ENCODE results near the gene SSH2. TPM values are rescaled to one million over a fixed set of nuclear protein-coding genes. Genes with fewer than 3 reads are reported as not detected.

Gene SSH2
- total RNA-seq, 4 donors from 2014 or later: 140 to 241 (median 172) TPM

DNA sequence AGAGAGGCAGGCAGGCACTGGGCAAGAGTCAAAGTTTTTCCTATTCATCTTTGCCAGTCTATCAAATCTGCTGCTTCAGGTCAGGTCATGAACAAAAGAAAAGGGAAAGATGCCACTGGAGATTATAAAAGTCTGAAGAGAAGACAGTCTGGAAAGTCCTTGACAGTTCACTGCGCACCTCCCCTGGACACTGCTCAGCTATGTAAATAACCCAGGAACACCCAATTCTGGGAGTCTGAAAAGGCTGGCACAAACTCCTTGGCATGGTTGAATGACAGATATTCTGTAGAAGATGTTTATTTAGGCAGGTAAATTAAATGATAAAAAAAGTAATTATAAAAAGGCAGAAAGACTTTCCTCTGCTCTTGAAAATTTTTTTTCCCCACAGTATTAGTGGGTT, 302.1 kb downstream of the SSH2 start:
- ATAC-seq (no peak), DNase-seq (no peak)
- Histone ChIP-seq H3K9me3 (no peaks in the 10 kb centered on the region), H3K27me3 (no peaks in the 10 kb centered on the region), H3K27ac (peak overlapping the region; percentile 98 to 100 (median 99)), H3K4me1 (peaks cover 63 to 69% of the 10 kb centered on the region in 2 donors), H3K36me3 (peaks cover 0 to 27% of the 10 kb centered on the region in 2 donors), H3K4me3 (no peak overlapping the region)
- in situ Hi-C loops (cut with MboI; ENCODE audit: low sequenced_read_pairs in 4 of 4) (loop anchor here in 1 of 4 donors (10.0 kb wide), 1 partner anchor 147 kb away; no protein-coding TSS in a partner anchor), intact Hi-C loops (cut with DNase I; ENCODE audit: low total_unique reads) (loop anchor here (10.0 kb wide), 1 partner anchor 493 kb away; no protein-coding TSS in a partner anchor)
- TF ChIP-seq POLR2A (IDR thresholded peaks at IDR 0.05): no peak
- TF ChIP-seq, protein P1, sequence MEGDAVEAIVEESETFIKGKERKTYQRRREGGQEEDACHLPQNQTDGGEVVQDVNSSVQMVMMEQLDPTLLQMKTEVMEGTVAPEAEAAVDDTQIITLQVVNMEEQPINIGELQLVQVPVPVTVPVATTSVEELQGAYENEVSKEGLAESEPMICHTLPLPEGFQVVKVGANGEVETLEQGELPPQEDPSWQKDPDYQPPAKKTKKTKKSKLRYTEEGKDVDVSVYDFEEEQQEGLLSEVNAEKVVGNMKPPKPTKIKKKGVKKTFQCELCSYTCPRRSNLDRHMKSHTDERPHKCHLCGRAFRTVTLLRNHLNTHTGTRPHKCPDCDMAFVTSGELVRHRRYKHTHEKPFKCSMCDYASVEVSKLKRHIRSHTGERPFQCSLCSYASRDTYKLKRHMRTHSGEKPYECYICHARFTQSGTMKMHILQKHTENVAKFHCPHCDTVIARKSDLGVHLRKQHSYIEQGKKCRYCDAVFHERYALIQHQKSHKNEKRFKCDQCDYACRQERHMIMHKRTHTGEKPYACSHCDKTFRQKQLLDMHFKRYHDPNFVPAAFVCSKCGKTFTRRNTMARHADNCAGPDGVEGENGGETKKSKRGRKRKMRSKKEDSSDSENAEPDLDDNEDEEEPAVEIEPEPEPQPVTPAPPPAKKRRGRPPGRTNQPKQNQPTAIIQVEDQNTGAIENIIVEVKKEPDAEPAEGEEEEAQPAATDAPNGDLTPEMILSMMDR (IDR thresholded peaks at IDR 0.05 in 4 of 5, conservative IDR thresholded peaks at IDR 0.05 in 1 of 5): no peak

DNA sequence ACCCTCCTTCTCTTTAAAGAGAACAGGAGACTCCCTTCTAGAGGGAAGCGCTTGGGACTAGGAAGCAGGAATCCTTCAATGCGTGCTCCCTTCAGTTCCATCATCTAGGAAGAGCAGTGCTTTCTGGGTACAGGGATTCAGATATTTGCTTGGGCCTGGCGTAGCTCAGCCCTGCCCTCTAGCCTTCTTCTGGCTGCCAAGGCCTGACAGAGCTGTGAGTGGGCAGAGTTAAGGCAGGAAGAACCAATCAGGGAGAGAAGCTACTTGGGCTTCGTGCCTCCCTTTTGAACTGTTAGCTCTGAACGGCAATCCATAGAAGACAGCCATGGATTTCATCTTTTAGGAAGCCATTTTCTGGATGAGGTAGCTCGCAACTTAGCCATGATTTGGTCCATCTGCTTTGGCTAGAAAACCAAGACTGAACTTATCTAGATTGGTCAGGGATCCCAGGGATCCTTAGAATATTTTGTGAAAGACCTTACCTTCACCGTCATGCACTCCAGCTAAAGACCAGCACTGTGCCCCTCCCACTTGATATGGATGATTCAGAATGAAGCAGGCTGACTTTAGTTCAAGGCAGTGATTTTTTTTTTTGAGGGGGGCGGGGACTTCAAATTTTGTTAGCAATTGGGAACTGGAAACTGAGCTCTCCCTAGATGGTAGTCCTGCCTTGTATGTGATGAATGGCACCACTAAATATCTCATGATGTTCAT, 304.8 kb downstream of the SSH2 start:
- in situ Hi-C loops (cut with MboI; ENCODE audit: low sequenced_read_pairs in 4 of 4): loop anchor here in 1 of 4 donors (10.0 kb wide), 1 partner anchor 150 kb away; no protein-coding TSS in a partner anchor
- DNase-seq: peak in 1 of 2 donors; percentile 80
- peak overlapping the region; percentile 98 to 100 (median 99) for H3K27ac ChIP-seq
- no peak overlapping the region for H3K4me3 ChIP-seq
- intact Hi-C loops (cut with DNase I; ENCODE audit: low total_unique reads): loop anchor here (10.0 kb wide), 1 partner anchor 490 kb away; no protein-coding TSS in a partner anchor
- H3K27me3 ChIP-seq: no peaks in the 10 kb centered on the region
- TF ChIP-seq, protein P1 (IDR thresholded peaks at IDR 0.05 in 4 of 5, conservative IDR thresholded peaks at IDR 0.05 in 1 of 5): no peak
- TF ChIP-seq POLR2A (IDR thresholded peaks at IDR 0.05): peak in 1 of 2 donors; percentile 17
- peaks cover 61 to 64% of the 10 kb centered on the region in 2 donors for H3K4me1 ChIP-seq
- H3K9me3 ChIP-seq: no peaks in the 10 kb centered on the region
- peaks cover 0 to 10% of the 10 kb centered on the region in 2 donors for H3K36me3 ChIP-seq
- peak; percentile 8 to 23 for ATAC-seq

DNA sequence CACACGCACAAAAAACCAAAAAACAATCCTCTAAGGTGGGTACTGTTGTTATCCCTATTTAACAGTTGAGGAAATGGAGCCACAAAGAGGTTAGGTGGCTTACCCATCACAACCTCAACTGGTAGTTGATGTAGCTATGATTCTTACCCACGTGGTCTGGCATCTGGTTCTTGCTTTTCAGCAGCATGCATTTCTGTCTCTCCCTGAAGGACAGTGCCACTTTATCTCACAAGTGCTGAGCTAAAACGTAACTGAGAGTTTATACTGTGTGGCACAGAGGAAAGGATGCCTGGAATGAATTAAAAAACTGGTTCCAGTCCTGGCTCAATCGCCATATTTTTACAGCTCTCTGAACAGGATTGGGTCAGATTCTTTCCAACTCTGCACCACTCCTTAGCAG, 305.4 kb downstream of the SSH2 start:
- H3K4me1 ChIP-seq: peaks cover 62 to 64% of the 10 kb centered on the region in 2 donors
- ATAC-seq (no peak), DNase-seq (no peak)
- H3K27ac ChIP-seq: peak overlapping the region; percentile 98 to 100 (median 99)
- intact Hi-C loops (cut with DNase I; ENCODE audit: low total_unique reads) (loop anchor here (5.0 to 10.0 kb wide), 3 partner anchors 53 to 490 kb away; no protein-coding TSS in a partner anchor), in situ Hi-C loops (cut with MboI; ENCODE audit: low sequenced_read_pairs in 4 of 4) (loop anchor here in 3 of 4 donors (10.0 to 25.0 kb wide), 3 partner anchors 150 to 313 kb away; partner anchors contain the start of genes EFCAB5 (in 2 of the 3) and SSH2 (in 2 of the 3))
- no peak overlapping the region for H3K4me3 ChIP-seq
- H3K27me3 ChIP-seq: no peaks in the 10 kb centered on the region
- peaks cover 0 to 10% of the 10 kb centered on the region in 2 donors for H3K36me3 ChIP-seq
- H3K9me3 ChIP-seq: no peaks in the 10 kb centered on the region
- TF ChIP-seq, protein P1 (IDR thresholded peaks at IDR 0.05 in 4 of 5, conservative IDR thresholded peaks at IDR 0.05 in 1 of 5): no peak
- peak in 1 of 2 donors; percentile 1 for TF ChIP-seq POLR2A (IDR thresholded peaks at IDR 0.05)

DNA sequence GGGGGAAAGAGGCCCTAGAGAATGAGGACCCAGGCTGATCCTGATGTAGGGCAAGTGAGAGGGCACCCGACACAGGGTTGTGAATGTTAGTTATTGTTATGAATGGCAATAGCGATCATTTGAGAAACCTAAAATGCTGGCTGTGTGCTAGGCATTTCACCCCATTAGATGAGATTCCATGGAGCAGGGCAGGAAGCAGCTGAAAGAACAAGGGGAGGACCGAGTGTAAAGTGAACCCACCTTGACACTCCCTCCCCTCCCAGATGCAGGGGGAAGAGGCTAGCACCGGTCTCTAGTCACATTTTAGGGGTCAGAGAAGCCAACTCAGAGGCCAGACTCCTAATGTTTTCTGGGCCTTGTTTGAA, 306.8 kb downstream of the SSH2 start:
- peak overlapping the region; percentile 89 to 99 (median 96) for H3K4me3 ChIP-seq
- H3K27ac ChIP-seq: peak overlapping the region; percentile 98 to 100 (median 99)
- in situ Hi-C loops (cut with MboI; ENCODE audit: low sequenced_read_pairs in 4 of 4) (loop anchor here in 3 of 4 donors (10.0 to 25.0 kb wide), 3 partner anchors 152 to 314 kb away; partner anchors contain the start of genes EFCAB5 (in 2 of the 3) and SSH2 (in 2 of the 3)), intact Hi-C loops (cut with DNase I; ENCODE audit: low total_unique reads) (loop anchor here (5.0 to 10.0 kb wide), 3 partner anchors 54 to 488 kb away; no protein-coding TSS in a partner anchor)
- H3K27me3 ChIP-seq: no peaks in the 10 kb centered on the region
- DNase-seq (no peak), ATAC-seq (no peak)
- H3K4me1 ChIP-seq: peaks cover 62 to 64% of the 10 kb centered on the region in 2 donors
- TF ChIP-seq, protein P1 (IDR thresholded peaks at IDR 0.05 in 4 of 5, conservative IDR thresholded peaks at IDR 0.05 in 1 of 5): no peak
- peaks cover 0 to 17% of the 10 kb centered on the region in 2 donors for H3K36me3 ChIP-seq
- no peaks in the 10 kb centered on the region for H3K9me3 ChIP-seq
